GM18499 (cell line): ENCODE results near the gene LBP.
"Not testable (repeated sequence)": the region's sequence is repeated elsewhere in the genome, so short reads cannot be mapped to it uniquely, and the experiment has no call there.

Experiments
- ATAC-seq: cut with Tn5 transposase; IDR thresholded peaks from one replicate; pipeline ENCODE4 v1.9.1; 2021; ENCODE audit warnings: moderate number of reproducible peaks; ENCODE audit not compliant: insufficient read depth, unreplicated experiment

The LBP gene

GRCh38 chr20:38346247-38346651 lies at the start of gene LBP:
Gene LBP, plus strand, starts transcription at chr20:38346482. Its CDS starts 35 bp downstream, at chr20:38346517.
- no peak for ATAC-seq

- ATAC-seq: no peak
Observed at GRCh38 chr20:38297916-38298674, 48.2 kb upstream of the LBP start.

- ATAC-seq: no peak
Observed at GRCh38 chr20:38298768-38299288, 47.5 kb upstream of the LBP start.

- ATAC-seq: no peak
Observed at GRCh38 chr20:38299963-38300362, 46.3 kb upstream of the LBP start.

- ATAC-seq: no peak
Observed at GRCh38 chr20:38300438-38300837, 45.8 kb upstream of the LBP start.

- ATAC-seq: no peak
Observed at GRCh38 chr20:38301309-38301708, 45.0 kb upstream of the LBP start.

- no peak for ATAC-seq
Observed at GRCh38 chr20:38302786-38303185, 43.5 kb upstream of the LBP start.

GRCh38 chr20:38303908-38304379 lies 42.3 kb upstream of the LBP start, which contains the start of gene BPI:
Gene BPI, plus strand, starts transcription at chr20:38304156. Its CDS starts 68 bp downstream, at chr20:38304224.
- no peak for ATAC-seq

GRCh38 chr20:38304845-38305447 lies 41.3 kb upstream of the LBP start:
- ATAC-seq: no peak

GRCh38 chr20:38305541-38305940 lies 40.7 kb upstream of the LBP start:
- ATAC-seq: no peak

GRCh38 chr20:38306379-38306778 lies 39.9 kb upstream of the LBP start:
- no peak for ATAC-seq

GRCh38 chr20:38307371-38308046 lies 38.8 kb upstream of the LBP start:
- ATAC-seq: no peak

GRCh38 chr20:38308047-38308438 lies 38.2 kb upstream of the LBP start:
- ATAC-seq: no peak

- ATAC-seq: no peak
Observed at GRCh38 chr20:38308447-38308846, 37.8 kb upstream of the LBP start.

- no peak for ATAC-seq
Observed at GRCh38 chr20:38311091-38311490, 35.2 kb upstream of the LBP start.

- no peak for ATAC-seq
Observed at GRCh38 chr20:38311491-38311890, 34.8 kb upstream of the LBP start.

- no peak for ATAC-seq
Observed at GRCh38 chr20:38313676-38314075, 32.6 kb upstream of the LBP start.

GRCh38 chr20:38314350-38314749 lies 31.9 kb upstream of the LBP start:
- ATAC-seq: not testable (repeated sequence)

GRCh38 chr20:38315290-38315966 lies 30.9 kb upstream of the LBP start:
- ATAC-seq: no peak

GRCh38 chr20:38316341-38316740 lies 29.9 kb upstream of the LBP start:
- no peak for ATAC-seq
